SJSA1 (cell line): ENCODE measurements around the gene FRMD7. TPM values are rescaled to one million over a fixed set of nuclear protein-coding genes. Genes with fewer than 3 reads are reported as not detected.
"Not testable (repeated sequence)": the region's sequence is repeated elsewhere in the genome, so short reads cannot be mapped to it uniquely, and the experiment has no call there.

Experiments used
- DNase-seq, 2 experiments: peaks; one replicate each; pipeline ENCODE4 v3.0.0-alpha.2; 2015 to 2020; ENCODE audit warnings: low spot score in 2 of 2, low read depth in 1 of 2
- H3K27ac ChIP-seq: fragments of 250-450 bp; sonication (Bioruptor Pico); 2 replicates; pipeline ENCODE4 v1.5.1; 2020; ENCODE audit warnings: mild to moderate bottlenecking, moderate library complexity
- H3K27me3 ChIP-seq: fragments of 250-450 bp; sonication (Bioruptor Pico); replicated peaks from 2 replicates; pipeline ENCODE4 v1.5.1; 2020; ENCODE audit warnings: mild to moderate bottlenecking, moderate library complexity
- H3K36me3 ChIP-seq: fragments of 250-450 bp; sonication (Bioruptor Pico); 2 replicates; pipeline ENCODE4 v1.5.1; 2020; ENCODE audit warnings: mild to moderate bottlenecking
- H3K4me1 ChIP-seq: fragments of 250-450 bp; sonication (Bioruptor Pico); replicated peaks from 2 replicates; pipeline ENCODE4 v1.6.1; 2021; ENCODE audit warnings: mild to moderate bottlenecking
- H3K4me3 ChIP-seq: fragments of 250-450 bp; sonication (Bioruptor Pico); 2 replicates; pipeline ENCODE4 v1.5.1; 2020; ENCODE audit warnings: mild to moderate bottlenecking
- H3K9me3 ChIP-seq: fragments of 250-450 bp; sonication (Bioruptor Pico); replicated peaks from 2 replicates; pipeline ENCODE4 v1.5.1; 2020; ENCODE audit warnings: mild to moderate bottlenecking
- total RNA-seq: library from RNA; depleted of rRNA; stranded (reverse); fragments of >200 nt; shearing (Covaris generic); gene quantifications from 2 replicates; pipeline ENCODE4 v1.2.3, GENCODE V29; 2014

FRMD7 gene
- total RNA-seq, 1 experiment from 2014 or later: not detected

DNA sequence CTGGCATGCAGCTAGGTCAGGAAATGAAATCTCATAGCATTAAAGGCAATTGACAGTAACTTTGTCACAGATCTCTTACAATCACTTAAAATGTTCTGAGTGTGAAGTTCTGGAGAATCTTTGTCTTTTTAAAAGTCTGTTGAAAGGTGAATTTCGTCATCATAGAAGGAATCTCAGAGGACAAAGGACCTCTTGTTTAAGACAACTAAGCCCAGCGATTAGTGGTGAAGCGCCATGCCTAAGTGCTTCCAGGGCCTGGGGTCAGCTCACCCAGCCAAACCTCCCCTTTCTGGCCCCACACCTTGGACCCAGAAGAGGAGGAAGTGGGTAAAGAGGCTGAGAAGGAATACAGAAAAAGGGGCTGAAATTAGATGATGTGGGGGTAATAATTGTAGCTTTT, 8.5 kb downstream of the FRMD7 start:
- no peaks in the 10 kb centered on the region for H3K36me3 ChIP-seq
- H3K4me3 ChIP-seq: no peak overlapping the region
- H3K4me1 ChIP-seq: no peaks in the 10 kb centered on the region
- H3K27me3 ChIP-seq: no peaks in the 10 kb centered on the region
- no peak overlapping the region for H3K27ac ChIP-seq
- DNase-seq: no peak
- no peaks in the 10 kb centered on the region for H3K9me3 ChIP-seq

GRCh38 chrX:132118358-132118757, 9.5 kb downstream of the FRMD7 start:
- H3K27me3 ChIP-seq: no peaks in the 10 kb centered on the region
- no peaks in the 10 kb centered on the region for H3K9me3 ChIP-seq
- H3K4me1 ChIP-seq: no peaks in the 10 kb centered on the region
- no peak overlapping the region for H3K4me3 ChIP-seq
- H3K27ac ChIP-seq: no peak overlapping the region
- DNase-seq: no peak
- no peaks in the 10 kb centered on the region for H3K36me3 ChIP-seq

- Histone ChIP-seq H3K9me3 (no peaks in the 10 kb centered on the region), H3K4me1 (no peaks in the 10 kb centered on the region), H3K27ac (no peak overlapping the region), H3K36me3 (no peaks in the 10 kb centered on the region), H3K27me3 (no peaks in the 10 kb centered on the region), H3K4me3 (no peak overlapping the region)
- no peak for DNase-seq
Measured at GRCh38 chrX:132115792-132116191, 12.0 kb downstream of the FRMD7 start.

DNA sequence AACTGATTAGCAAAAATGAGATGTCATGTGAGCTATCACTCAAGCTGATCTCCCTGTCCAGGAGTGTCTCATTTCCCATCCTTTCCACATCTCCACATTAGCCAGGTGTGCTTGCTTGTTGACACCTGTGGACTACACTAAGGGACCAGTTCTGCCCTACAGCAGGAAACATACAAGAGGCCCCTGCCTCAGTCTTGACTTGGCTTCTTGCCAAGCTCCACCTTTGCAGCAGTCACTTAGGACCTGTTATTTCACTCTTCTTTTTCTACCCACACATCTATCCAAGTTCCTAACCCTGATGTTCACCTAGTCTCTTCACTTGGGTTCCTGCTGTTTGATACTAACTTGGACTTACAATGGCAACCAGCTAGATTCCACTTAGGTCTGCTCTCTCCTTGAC, 13.2 kb downstream of the FRMD7 start:
- H3K4me3 ChIP-seq: no peak overlapping the region
- H3K27ac ChIP-seq: no peak overlapping the region
- no peaks in the 10 kb centered on the region for H3K9me3 ChIP-seq
- H3K27me3 ChIP-seq: no peaks in the 10 kb centered on the region
- H3K36me3 ChIP-seq: no peaks in the 10 kb centered on the region
- no peaks in the 10 kb centered on the region for H3K4me1 ChIP-seq
- DNase-seq: no peak

- H3K4me3 ChIP-seq: no peak overlapping the region
- H3K27ac ChIP-seq: no peak overlapping the region
- no peaks in the 10 kb centered on the region for H3K4me1 ChIP-seq
- DNase-seq: no peak
- no peaks in the 10 kb centered on the region for H3K36me3 ChIP-seq
- no peaks in the 10 kb centered on the region for H3K9me3 ChIP-seq
- H3K27me3 ChIP-seq: no peaks in the 10 kb centered on the region
Measured at GRCh38 chrX:132107291-132107690, 20.5 kb downstream of the FRMD7 start.

- no peaks in the 10 kb centered on the region for H3K27me3 ChIP-seq
- no peak overlapping the region for H3K4me3 ChIP-seq
- DNase-seq: no peak
- H3K36me3 ChIP-seq: no peaks in the 10 kb centered on the region
- no peaks in the 10 kb centered on the region for H3K9me3 ChIP-seq
- H3K4me1 ChIP-seq: no peaks in the 10 kb centered on the region
- no peak overlapping the region for H3K27ac ChIP-seq
Measured at GRCh38 chrX:132101799-132102198, 26.0 kb downstream of the FRMD7 start.

GRCh38 chrX:132101206-132101605, 26.6 kb downstream of the FRMD7 start:
- no peaks in the 10 kb centered on the region for H3K27me3 ChIP-seq
- H3K4me1 ChIP-seq: no peaks in the 10 kb centered on the region
- no peaks in the 10 kb centered on the region for H3K9me3 ChIP-seq
- no peak overlapping the region for H3K4me3 ChIP-seq
- no peaks in the 10 kb centered on the region for H3K36me3 ChIP-seq
- DNase-seq: no peak
- no peak overlapping the region for H3K27ac ChIP-seq

DNA sequence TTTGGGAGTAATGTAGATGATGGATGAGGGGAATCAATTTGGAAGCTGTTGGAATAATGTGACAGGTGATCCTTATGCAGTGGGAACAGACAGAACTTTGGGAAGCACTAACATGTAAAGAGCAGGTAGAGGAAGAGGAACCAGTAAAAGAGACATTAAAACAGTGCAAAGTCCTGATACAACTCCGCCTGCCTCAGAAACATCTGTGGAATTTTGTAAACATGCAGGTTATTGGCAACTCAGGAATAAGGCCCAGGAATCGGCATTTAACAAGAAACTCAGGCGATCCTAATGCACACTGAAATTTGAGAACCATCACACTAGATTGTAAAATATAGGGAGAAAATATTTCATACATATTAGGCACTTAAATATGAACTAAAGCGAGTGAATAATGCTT, 29.1 kb downstream of the FRMD7 start:
- not testable (repeated sequence) for H3K36me3 ChIP-seq, H3K4me1 ChIP-seq, H3K27ac ChIP-seq, H3K4me3 ChIP-seq, H3K9me3 ChIP-seq, DNase-seq, H3K27me3 ChIP-seq

GRCh38 chrX:132094164-132094563, 33.7 kb downstream of the FRMD7 start:
- no peaks in the 10 kb centered on the region for H3K4me1 ChIP-seq
- DNase-seq: no peak
- H3K36me3 ChIP-seq: no peaks in the 10 kb centered on the region
- H3K27me3 ChIP-seq: no peaks in the 10 kb centered on the region
- no peak overlapping the region for H3K4me3 ChIP-seq
- no peak overlapping the region for H3K27ac ChIP-seq
- no peaks in the 10 kb centered on the region for H3K9me3 ChIP-seq

- Histone ChIP-seq H3K27ac (no peak overlapping the region), H3K27me3 (no peaks in the 10 kb centered on the region), H3K9me3 (no peaks in the 10 kb centered on the region), H3K4me3 (no peak overlapping the region), H3K36me3 (no peaks in the 10 kb centered on the region), H3K4me1 (no peaks in the 10 kb centered on the region)
- no peak for DNase-seq
Measured at GRCh38 chrX:132093239-132093860, 34.5 kb downstream of the FRMD7 start.

GRCh38 chrX:132092439-132093065, 35.3 kb downstream of the FRMD7 start:
- no peaks in the 10 kb centered on the region for H3K4me1 ChIP-seq
- DNase-seq: peak in 1 of 2 experiments; percentile 4
- no peak overlapping the region for H3K4me3 ChIP-seq
- H3K9me3 ChIP-seq: no peaks in the 10 kb centered on the region
- no peaks in the 10 kb centered on the region for H3K27me3 ChIP-seq
- no peaks in the 10 kb centered on the region for H3K36me3 ChIP-seq
- H3K27ac ChIP-seq: no peak overlapping the region

- Histone ChIP-seq H3K4me1 (no peaks in the 10 kb centered on the region), H3K27ac (no peak overlapping the region), H3K36me3 (no peaks in the 10 kb centered on the region), H3K4me3 (no peak overlapping the region), H3K9me3 (no peaks in the 10 kb centered on the region), H3K27me3 (no peaks in the 10 kb centered on the region)
- no peak for DNase-seq
Measured at GRCh38 chrX:132090403-132091159, 37.2 kb downstream of the FRMD7 start.

GRCh38 chrX:132088864-132089263, 39.0 kb downstream of the FRMD7 start:
- Histone ChIP-seq H3K27ac (no peak overlapping the region), H3K9me3 (no peaks in the 10 kb centered on the region)
- DNase-seq: no peak

GRCh38 chrX:132086672-132087071, 41.1 kb downstream of the FRMD7 start:
- H3K27ac ChIP-seq: no peak overlapping the region
- H3K36me3 ChIP-seq: no peaks in the 10 kb centered on the region
- H3K27me3 ChIP-seq: no peaks in the 10 kb centered on the region
- H3K4me1 ChIP-seq: no peaks in the 10 kb centered on the region
- DNase-seq: no peak
- no peaks in the 10 kb centered on the region for H3K9me3 ChIP-seq
- H3K4me3 ChIP-seq: no peak overlapping the region

More at GRCh38 chrX:132088864-132089263, 39.0 kb downstream of the FRMD7 start:
- H3K36me3 ChIP-seq: no peaks in the 10 kb centered on the region
- no peaks in the 10 kb centered on the region for H3K4me1 ChIP-seq
- no peak overlapping the region for H3K4me3 ChIP-seq
- no peaks in the 10 kb centered on the region for H3K27me3 ChIP-seq
